ENCODE data around the gene NEK7. TPM values are rescaled to one million over a fixed set of nuclear protein-coding genes. Genes with fewer than 3 reads are reported as not detected.

Gene NEK7
- total and polyA plus RNA-seq, 9 of the 15 experiments (the other 6 are each of a cell fraction or from before 2014, with no cell fraction given), result 8.5 to 37.3 (median 27.7) TPM

- no peak for DNase-seq (ENCODE audit: extremely low read depth in 1 of 4, low spot score in 3 of 4)
- ChIA-PET CTCF (ENCODE audit: low intra/inter-chr PET ratio) (no interaction called here), POLR2A (interaction anchor here (0.5 kb wide), 1 partner anchor 192 kb away, joined by 3 read pairs; no protein-coding TSS in a partner anchor)
- ATAC-seq, result no peak
- no peak overlapping the region for H3K27ac ChIP-seq (ENCODE audit: extremely low read depth, low read depth, low read length)
- no peaks in the 10 kb centered on the region for H3K4me1 ChIP-seq (replicated peaks in 1 of 2; ENCODE audit: control insufficient read depth in 2 of 2, insufficient read depth in 2 of 2, low read length in 2 of 2)
- H2AFZ ChIP-seq (ENCODE audit: low read depth, low read length), result no peak overlapping the region
- no peak for TF ChIP-seq TFE3 (CRISPR knock-in tag; IDR thresholded peaks at IDR 0.05)
- no peak for TF ChIP-seq HEY1 (CRISPR knock-in tag; IDR thresholded peaks at IDR 0.05; ENCODE audit: borderline replicate concordance)
- TF ChIP-seq SRSF1 (IDR thresholded peaks at IDR 0.05; ENCODE audit: low read depth, low read length), result no peak
- TF ChIP-seq, protein P1, sequence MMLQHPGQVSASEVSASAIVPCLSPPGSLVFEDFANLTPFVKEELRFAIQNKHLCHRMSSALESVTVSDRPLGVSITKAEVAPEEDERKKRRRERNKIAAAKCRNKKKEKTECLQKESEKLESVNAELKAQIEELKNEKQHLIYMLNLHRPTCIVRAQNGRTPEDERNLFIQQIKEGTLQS (IDR thresholded peaks at IDR 0.05), result no peak
- TF ChIP-seq, protein P1 (CRISPR knock-in tag; conservative IDR thresholded peaks at IDR 0.05), result no peak
- no peak for TF ChIP-seq SMARCA4 (IDR thresholded peaks at IDR 0.05)
- TF ChIP-seq, protein P2, sequence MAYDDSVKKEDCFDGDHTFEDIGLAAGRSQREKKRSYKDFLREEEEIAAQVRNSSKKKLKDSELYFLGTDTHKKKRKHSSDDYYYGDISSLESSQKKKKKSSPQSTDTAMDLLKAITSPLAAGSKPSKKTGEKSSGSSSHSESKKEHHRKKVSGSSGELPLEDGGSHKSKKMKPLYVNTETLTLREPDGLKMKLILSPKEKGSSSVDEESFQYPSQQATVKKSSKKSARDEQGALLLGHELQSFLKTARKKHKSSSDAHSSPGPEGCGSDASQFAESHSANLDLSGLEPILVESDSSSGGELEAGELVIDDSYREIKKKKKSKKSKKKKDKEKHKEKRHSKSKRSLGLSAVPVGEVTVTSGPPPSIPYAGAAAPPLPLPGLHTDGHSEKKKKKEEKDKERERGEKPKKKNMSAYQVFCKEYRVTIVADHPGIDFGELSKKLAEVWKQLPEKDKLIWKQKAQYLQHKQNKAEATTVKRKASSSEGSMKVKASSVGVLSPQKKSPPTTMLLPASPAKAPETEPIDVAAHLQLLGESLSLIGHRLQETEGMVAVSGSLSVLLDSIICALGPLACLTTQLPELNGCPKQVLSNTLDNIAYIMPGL (CRISPR knock-in tag; IDR thresholded peaks at IDR 0.05), result no peak
- no peak for TF ChIP-seq ZNF408 (CRISPR knock-in tag; IDR thresholded peaks at IDR 0.05; ENCODE audit: low read depth)
- no peak for TF ChIP-seq PTTG1 (tag; IDR thresholded peaks at IDR 0.05; ENCODE audit: low read depth)
- TF ChIP-seq KHSRP (IDR thresholded peaks at IDR 0.05), result no peak
- no peak for TF ChIP-seq ZSCAN29 (IDR thresholded peaks at IDR 0.05)
- no peak for TF ChIP-seq TOE1 (IDR thresholded peaks at IDR 0.05; ENCODE audit: borderline replicate concordance)
- TF ChIP-seq TOE1 (CRISPR knock-in tag; IDR thresholded peaks at IDR 0.05; ENCODE audit: borderline replicate concordance, low read depth), result no peak
- no peak for TF ChIP-seq SMC3 (conservative IDR thresholded peaks at IDR 0.05; ENCODE audit: insufficient read depth, low read depth, low read length)
- no peak for TF ChIP-seq MAX (CRISPR knock-in tag; IDR thresholded peaks at IDR 0.05)
- H3K4me2 ChIP-seq (ENCODE audit: insufficient read depth, low read length), result no peak overlapping the region
- in situ Hi-C loops (cut with MboI) (no loop called here), intact Hi-C loops (cut with micrococcal nuclease) (no loop called here)
- no TSS peak for BruUV-seq (replicated peaks)
- no peaks in the 10 kb centered on the region for H3K9me3 ChIP-seq (replicated peaks; ENCODE audit: control insufficient read depth, insufficient read depth, low read depth, low read length)
- H3K9me1 ChIP-seq (ENCODE audit: control insufficient read depth, insufficient read depth, low read length), result no peaks in the 10 kb centered on the region
- no peak overlapping the region for H3K4me3 ChIP-seq
- no peak overlapping the region for H3K9ac ChIP-seq (ENCODE audit: insufficient read depth in 1 of 2, low read depth in 2 of 2, low read length in 2 of 2)
- no peaks in the 10 kb centered on the region for H4K20me1 ChIP-seq (replicated peaks; ENCODE audit: control insufficient read depth, insufficient read depth, low read length)
- no peak for FAIRE-seq
- WGBS (ENCODE audit: insufficient coverage, low coverage, missing lambda C conversion rate), result 53% methylated on average over 2 of the region's 2 CpGs
- no peaks in the 10 kb centered on the region for H3K79me2 ChIP-seq (ENCODE audit: control insufficient read depth, insufficient read depth, low read length)
- no peaks in the 10 kb centered on the region for H3K27me3 ChIP-seq (ENCODE audit: control insufficient read depth in 2 of 2, insufficient read depth in 2 of 2, low read length in 2 of 2)
- H3K36me3 ChIP-seq (ENCODE audit: control insufficient read depth, insufficient read depth, low read length), result peaks cover 3% of the 10 kb centered on the region; the same call in 1 of the 3 replicates
Observed at GRCh38 chr1:198238121-198238520, 81.3 kb downstream of the NEK7 start.
